Measurements from ENCODE around the gene RGS1.

Gene RGS1

GRCh38 chr1:192592981-192593708, 17.6 kb downstream of the RGS1 start:
- DNase-seq (ENCODE audit: low read depth), result peak; percentile 45
- TF ChIP-seq CTCF (IDR thresholded peaks at IDR 0.05; ENCODE audit: insufficient read depth, low read depth, low read length, missing control alignments), result no peak
- no peak overlapping the region for H3K4me3 ChIP-seq (ENCODE audit: low read length)

GRCh38 chr1:192595299-192595698, 19.7 kb downstream of the RGS1 start:
- TF ChIP-seq CTCF (IDR thresholded peaks at IDR 0.05; ENCODE audit: insufficient read depth, low read depth, low read length, missing control alignments), result no peak
- H3K4me3 ChIP-seq (ENCODE audit: low read length), result no peak overlapping the region
- DNase-seq (ENCODE audit: low read depth), result no peak

GRCh38 chr1:192598589-192598988, 23.0 kb downstream of the RGS1 start:
- H3K4me3 ChIP-seq (ENCODE audit: low read length), result no peak overlapping the region
- TF ChIP-seq CTCF (IDR thresholded peaks at IDR 0.05; ENCODE audit: insufficient read depth, low read depth, low read length, missing control alignments), result no peak
- DNase-seq (ENCODE audit: low read depth), result no peak

- TF ChIP-seq CTCF (IDR thresholded peaks at IDR 0.05; ENCODE audit: insufficient read depth, low read depth, low read length, missing control alignments), result no peak
- peak; percentile 13 for DNase-seq (ENCODE audit: low read depth)
- H3K4me3 ChIP-seq (ENCODE audit: low read length), result no peak overlapping the region
Observed at GRCh38 chr1:192600275-192600674, 24.7 kb downstream of the RGS1 start.

- TF ChIP-seq CTCF (IDR thresholded peaks at IDR 0.05; ENCODE audit: insufficient read depth, low read depth, low read length, missing control alignments), result no peak
- no peak overlapping the region for H3K4me3 ChIP-seq (ENCODE audit: low read length)
- no peak for DNase-seq (ENCODE audit: low read depth)
Observed at GRCh38 chr1:192601143-192601542, 25.6 kb downstream of the RGS1 start.

GRCh38 chr1:192601567-192601966, 26.0 kb downstream of the RGS1 start:
- no peak overlapping the region for H3K4me3 ChIP-seq (ENCODE audit: low read length)
- no peak for TF ChIP-seq CTCF (IDR thresholded peaks at IDR 0.05; ENCODE audit: insufficient read depth, low read depth, low read length, missing control alignments)
- peak; percentile 61 for DNase-seq (ENCODE audit: low read depth)

- TF ChIP-seq CTCF (IDR thresholded peaks at IDR 0.05; ENCODE audit: insufficient read depth, low read depth, low read length, missing control alignments), result no peak
- H3K4me3 ChIP-seq (ENCODE audit: low read length), result no peak overlapping the region
Observed at GRCh38 chr1:192602757-192603156, 27.2 kb downstream of the RGS1 start.

More at GRCh38 chr1:192602757-192603156, 27.2 kb downstream of the RGS1 start:
- DNase-seq (ENCODE audit: low read depth), result no peak

All from epithelial cell of esophagus (primary cell).